Adipose tissue (tissue), 3 donors: ENCODE measurements around the gene GPR42. TPM values are rescaled to one million over a fixed set of nuclear protein-coding genes. Genes with fewer than 3 reads are reported as not detected.

Experiments
- H3K27ac ChIP-seq: one replicate; pipeline ENCODE4 v1.5.1; 2013; ENCODE audit warnings: low read depth, low read length
- WGBS, 3 donors: extraction: QIAGEN DNeasy Blood & Tissue Kit; methylation state at CpG; one replicate each; pipeline ENCODE4 v1.1.7; 2013; 5-methylcytosine and 5-hydroxymethylcytosine counted together
- polyA plus RNA-seq, 3 donors: library from polyadenylated mRNA; stranded (reverse); fragments of 200-250 nt; gene quantifications; one replicate each; pipeline ENCODE4 v1.2.3, GENCODE V29; 2013
- donor health status: healthy with polysubstance abuse.
- donor health status: Bipolar disorder and iron deficiency.
- donor health status: healthy.

Gene GPR42
- polyA plus RNA-seq: under 1 TPM in 2 of 3 donors, not detected in 1; 0.06 to 0.90 TPM

DNA sequence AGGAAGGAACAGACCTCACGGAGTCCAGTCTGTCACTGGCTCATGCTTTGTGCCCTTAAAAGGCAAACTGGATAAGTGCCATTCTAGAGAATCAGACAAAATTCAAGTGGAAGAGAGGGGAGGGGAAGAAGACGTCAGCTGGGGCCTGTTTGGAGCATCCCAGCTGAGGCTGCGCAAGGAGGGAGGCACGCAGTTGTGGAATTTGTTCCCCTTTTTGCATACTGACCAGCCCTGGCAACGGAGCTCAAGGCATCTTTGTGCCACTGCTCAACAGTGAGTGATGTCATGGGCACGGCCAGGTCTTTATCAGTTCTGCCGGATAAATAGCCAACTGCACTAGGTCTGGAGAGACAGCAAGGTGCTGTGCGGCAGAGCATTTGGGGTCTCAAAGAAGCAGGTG, at the start of gene GPR42:
Gene GPR42, plus strand, starts transcription at position 347 of the 400 bp plus-strand sequence. CDS start 292 bp downstream, outside the sequence.
- 89 to 91% methylated on average over 7 of the region's 8 CpGs; no CpG with 5 or more reads in 1 of the 3 donors for WGBS, 3 donors
- no peak within 1 kb of the TSS for H3K27ac ChIP-seq

DNA sequence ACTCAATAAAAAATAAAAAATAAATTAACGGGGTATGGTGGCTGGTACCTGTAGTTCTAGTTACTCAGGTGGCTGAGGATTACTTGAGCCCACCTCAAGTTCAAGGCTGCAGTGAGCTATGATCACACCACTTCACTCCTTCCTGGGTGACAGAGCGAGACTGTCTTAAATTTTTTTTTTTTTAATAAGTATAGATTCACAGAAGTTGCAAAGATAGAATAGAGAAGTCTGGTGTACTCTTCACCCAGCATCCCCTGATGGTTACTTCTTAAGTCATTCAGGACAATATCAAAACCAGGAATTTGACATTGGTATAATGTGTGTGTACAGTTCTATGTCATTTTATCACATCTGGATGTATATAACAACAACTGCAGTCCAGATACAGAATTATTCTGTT, 49.6 kb upstream of the GPR42 start:
- WGBS, 3 donors: 88 to 96% (median 93%) methylated on average over 2 of the region's 2 CpGs
- H3K27ac ChIP-seq: no peak overlapping the region

- no peak overlapping the region for H3K27ac ChIP-seq
- WGBS, 3 donors: 93 to 96% (median 96%) methylated on average over 9 of the region's 9 CpGs
Observed at GRCh38 chr19:35322014-35322413, 48.9 kb upstream of the GPR42 start.

- no peak overlapping the region for H3K27ac ChIP-seq
- 74 to 79% (median 79%) methylated on average over 4 of the region's 4 CpGs for WGBS, 3 donors
Observed at GRCh38 chr19:35327642-35328041, 43.2 kb upstream of the GPR42 start.

DNA sequence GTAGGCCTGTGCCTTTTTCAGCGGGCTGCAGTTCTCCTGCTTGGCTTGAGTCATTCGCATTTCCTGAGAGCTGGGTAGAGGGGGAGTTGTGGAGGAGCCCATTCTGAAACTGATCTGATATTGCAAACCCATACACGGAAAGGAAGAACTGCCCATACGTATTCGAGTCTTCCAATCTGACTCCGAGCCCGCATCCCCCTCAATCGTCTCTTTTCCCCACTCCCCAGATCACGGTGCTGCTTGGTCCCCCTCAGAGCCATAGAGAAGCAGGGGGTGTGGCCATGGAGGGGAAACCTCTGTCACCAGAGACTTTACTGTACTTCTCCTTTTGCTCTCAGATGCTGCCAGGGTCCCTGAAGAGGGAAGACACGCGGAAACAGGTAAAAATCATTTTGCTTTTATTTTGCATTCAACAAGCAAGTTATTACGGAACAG, 42.0 kb upstream of the GPR42 start, which contains the start of gene CD22:
Gene CD22, plus strand, starts transcription at position 337 of the 435 bp plus-strand sequence. CDS start 2,854 bp downstream, outside the sequence.
- 52 to 85% (median 61%) methylated on average over 12 of the region's 12 CpGs for WGBS, 3 donors
- no peak within 1 kb of the TSS for H3K27ac ChIP-seq

DNA sequence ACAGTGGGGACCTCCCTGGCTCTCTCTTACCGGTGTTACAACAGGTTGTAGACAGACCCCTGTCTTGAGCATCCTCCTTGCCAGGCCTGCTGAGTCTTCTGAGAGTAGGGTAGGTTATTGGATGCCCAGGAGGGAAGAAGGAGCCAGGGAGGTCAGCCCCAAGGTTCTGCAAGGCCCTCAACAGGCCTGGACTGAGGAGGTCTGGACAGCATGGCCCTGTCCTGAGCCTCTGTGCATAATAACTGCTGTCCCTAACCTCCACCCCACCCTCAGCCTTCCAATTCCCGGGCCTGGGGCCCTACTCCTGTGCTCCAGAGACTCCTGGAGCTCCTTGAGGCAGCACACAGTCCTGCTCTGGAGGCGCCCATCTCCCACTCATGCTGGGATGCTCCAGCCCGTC, 41.5 kb upstream of the GPR42 start:
- 73 to 79% (median 78%) methylated on average over 4 of the region's 4 CpGs for WGBS, 3 donors
- H3K27ac ChIP-seq: no peak overlapping the region

DNA sequence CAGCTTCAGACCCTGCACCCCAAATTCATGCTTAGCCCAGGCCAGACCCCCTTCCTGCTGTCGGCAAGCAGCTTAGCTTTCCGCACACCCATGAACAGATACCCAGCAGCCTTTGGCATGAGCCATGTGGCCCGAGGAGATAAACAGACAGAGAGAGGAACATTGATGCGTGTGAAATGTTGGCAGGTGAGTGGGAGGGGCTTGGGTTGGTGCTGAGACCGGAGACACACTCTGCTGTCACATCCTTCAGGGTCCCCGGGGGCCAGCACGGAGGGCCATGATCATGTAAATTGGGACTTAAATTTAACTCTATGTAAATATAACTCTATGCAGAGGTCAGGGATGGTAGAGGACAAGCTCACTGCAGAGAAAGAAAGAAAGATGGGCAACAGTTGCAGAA, 40.4 kb upstream of the GPR42 start:
- H3K27ac ChIP-seq: no peak overlapping the region
- 68 to 75% (median 70%) methylated on average over 7 of the region's 7 CpGs for WGBS, 3 donors

DNA sequence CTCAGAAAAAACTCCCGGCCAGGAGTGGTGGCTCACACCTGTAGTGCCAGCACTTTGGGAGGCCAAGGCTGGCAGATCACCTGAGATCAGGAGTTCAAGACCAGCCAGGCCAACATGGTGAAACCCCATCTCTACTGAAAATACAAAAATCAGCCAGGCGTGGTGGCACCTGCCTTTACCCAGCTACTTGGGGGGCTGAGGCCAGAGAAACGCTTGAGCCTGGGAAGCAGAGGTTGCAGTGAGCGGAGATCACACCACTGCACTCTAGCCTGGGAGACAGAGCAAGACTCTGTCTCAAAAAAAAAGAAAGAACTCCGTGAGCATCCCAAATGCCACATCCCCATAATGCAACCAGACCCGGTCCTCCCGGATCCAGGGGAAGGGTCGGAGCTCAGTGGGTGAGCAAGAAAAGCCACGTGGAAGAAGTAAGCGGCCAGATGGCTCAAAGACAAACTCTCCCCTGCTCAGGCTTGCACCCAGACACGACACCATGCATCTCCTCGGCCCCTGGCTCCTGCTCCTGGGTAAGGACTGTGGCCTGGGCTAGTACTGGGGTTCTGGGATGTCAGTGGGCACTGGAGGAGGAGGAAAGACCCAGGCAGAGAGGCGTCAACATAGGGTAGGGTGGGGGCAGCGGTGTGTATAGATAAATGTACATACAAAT, 39.2 kb upstream of the GPR42 start:
- no peak overlapping the region for H3K27ac ChIP-seq
- WGBS, 3 donors: 80 to 88% (median 86%) methylated on average over 14 of the region's 14 CpGs

DNA sequence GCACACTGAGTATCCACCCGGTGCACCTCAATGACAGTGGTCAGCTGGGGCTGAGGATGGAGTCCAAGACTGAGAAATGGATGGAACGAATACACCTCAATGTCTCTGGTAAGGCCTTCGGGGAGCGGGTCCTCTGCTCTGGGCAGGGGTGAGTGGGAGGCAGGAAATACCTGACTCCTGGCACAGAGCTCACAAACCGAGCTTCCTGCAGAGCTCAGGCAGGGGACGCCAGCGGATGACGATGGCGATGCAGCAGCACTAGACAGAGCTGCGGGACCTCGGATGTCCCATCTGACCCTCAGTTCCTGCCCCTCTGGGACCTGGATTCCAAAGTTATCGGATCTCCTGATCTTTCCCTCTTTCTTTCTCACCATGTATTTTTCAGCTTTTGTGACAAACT, 38.1 kb upstream of the GPR42 start:
- no peak overlapping the region for H3K27ac ChIP-seq
- 38 to 64% (median 41%) methylated on average over 12 of the region's 12 CpGs for WGBS, 3 donors

DNA sequence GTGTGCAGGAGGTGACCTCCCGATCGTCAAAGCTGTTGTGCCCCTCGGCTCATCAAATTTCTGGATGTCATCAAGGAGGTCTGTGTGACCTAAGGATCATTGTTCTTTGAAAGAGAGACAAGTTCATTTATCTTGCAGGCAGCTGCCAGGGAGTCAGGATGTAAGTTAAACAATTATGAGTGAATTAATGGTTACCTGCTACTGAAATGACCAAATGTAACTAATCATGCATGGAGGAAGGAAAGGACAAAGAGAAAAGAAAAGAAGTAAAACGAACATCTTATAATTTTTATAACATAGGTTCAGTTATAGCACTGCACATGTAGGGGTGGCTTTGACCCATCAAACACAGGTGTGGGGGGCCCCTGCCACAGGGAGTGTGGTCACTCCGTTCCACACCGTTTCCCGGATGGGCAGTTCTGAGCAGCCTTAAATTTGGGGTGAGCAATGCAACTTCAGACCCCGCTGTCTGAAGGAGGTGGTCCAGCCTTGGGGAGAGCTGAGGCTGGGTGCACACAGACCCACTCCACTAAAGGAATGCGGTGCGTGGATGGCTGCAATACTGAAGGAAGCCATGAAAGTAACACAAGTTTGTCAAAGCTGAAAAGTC, 36.6 kb upstream of the GPR42 start:
- WGBS, 3 donors: 78 to 87% (median 85%) methylated on average over 10 of the region's 10 CpGs

DNA sequence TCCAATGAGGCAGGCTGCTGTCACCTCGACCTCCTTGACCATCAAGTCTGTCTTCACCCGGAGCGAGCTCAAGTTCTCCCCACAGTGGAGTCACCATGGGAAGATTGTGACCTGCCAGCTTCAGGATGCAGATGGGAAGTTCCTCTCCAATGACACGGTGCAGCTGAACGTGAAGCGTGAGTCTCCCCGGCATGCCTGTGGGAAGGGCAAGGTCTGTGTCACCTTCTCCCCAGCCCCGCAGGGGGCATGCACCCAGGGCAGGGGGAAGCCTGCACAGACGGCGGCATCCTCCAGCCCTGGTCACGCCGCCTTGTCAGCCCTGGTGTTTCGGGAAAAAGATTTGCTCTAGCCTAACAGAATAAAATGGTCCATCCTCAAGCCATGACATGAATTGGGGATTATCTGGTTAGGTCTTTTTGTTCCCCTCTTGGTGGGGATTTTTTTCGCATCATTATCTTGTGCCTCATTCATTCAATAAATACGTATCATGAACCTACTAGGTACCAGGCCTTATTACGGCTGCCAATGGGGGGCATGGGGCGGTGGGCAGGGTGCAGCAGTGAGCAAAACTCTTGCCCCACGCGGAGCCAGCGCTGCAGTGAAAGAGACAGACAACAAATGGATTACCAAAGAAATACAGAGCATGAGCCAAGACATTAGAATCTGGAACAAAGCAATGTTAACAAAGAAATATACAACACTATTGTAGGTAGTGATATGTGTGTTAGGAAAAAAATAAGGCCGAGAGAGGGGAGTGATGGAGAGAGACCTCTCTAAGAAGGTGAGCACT, 34.5 kb upstream of the GPR42 start:
- no peak overlapping the region for H3K27ac ChIP-seq
- 83 to 85% (median 85%) methylated on average over 21 of the region's 21 CpGs for WGBS, 3 donors

More for the DNA sequence above, 36.6 kb upstream of the GPR42 start:
- no peak overlapping the region for H3K27ac ChIP-seq

DNA sequence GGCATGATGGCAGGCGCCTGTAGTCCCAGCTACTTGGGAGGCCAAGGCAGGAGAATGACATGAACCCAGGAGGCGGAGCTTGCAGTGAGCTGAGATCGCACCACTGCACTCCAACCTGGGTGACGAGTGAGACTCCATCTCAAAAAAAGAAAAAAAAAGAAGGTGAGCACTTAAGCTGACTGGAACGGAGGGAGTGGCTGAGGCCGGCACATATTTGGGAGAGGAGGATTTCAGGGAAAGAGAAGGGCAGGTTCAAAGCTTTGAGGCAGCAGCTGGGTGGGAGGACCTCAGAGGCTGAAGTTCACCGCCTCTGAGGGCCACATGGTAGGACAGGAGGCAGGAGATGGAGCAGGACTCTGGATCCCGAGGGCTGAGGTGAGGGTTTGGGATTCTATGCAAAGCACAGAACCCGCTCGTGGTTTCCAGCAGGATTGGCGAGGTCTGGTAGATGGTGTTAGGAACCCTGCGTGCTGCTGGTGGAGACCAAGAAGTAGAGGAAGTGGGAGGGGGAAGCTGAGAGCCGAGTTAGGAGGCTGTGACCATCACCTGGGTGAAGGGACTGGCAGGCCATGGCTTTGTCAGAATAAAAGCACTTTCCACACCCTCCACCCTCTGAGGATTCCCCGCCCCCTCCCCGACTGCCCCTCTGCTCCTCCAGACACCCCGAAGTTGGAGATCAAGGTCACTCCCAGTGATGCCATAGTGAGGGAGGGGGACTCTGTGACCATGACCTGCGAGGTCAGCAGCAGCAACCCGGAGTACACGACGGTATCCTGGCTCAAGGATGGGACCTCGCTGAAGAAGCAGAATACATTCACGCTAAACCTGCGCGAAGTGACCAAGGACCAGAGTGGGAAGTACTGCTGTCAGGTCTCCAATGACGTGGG, 33.5 kb upstream of the GPR42 start:
- H3K27ac ChIP-seq: no peak overlapping the region
- WGBS, 3 donors: 78 to 82% (median 79%) methylated on average over 25 of the region's 25 CpGs

DNA sequence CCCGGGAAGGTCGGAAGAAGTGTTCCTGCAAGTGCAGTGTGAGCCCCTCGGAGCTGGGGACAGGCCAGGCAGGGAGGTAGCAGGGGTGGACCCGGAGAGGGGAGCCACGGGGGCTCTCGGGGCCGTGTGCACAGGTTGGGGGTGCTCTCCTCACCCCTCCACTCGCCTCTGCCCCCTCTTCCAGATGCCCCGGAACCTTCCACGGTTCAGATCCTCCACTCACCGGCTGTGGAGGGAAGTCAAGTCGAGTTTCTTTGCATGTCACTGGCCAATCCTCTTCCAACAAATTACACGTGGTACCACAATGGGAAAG, 32.9 kb upstream of the GPR42 start:
- no peak overlapping the region for H3K27ac ChIP-seq
- WGBS, 3 donors: 85 to 88% (median 88%) methylated on average over 9 to 13 of the region's 13 CpGs

DNA sequence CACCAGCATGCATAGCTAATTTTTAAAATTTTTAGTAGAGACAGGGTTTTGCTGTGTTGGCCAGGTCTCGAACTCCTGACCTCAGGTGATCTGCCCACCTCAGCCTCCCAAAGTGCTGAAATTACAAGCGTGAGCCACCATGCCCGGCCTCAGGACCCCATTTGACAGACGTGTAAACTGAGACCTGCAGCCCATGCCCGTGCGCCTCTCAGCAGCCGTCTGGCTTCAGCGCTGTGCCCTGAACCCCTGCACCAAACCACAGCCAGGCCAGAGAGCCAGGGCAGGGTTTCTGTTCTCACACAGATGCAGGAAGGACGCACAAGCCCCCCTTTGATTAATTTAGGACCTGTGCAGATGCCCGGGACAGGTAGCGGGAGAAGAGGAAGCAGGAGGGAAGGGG, 30.4 kb upstream of the GPR42 start:
- 85 to 90% (median 86%) methylated on average over 11 of the region's 11 CpGs for WGBS, 3 donors
- no peak overlapping the region for H3K27ac ChIP-seq

GRCh38 chr19:35341006-35341405, 29.9 kb upstream of the GPR42 start:
- WGBS, 3 donors: 84 to 90% (median 86%) methylated on average over 16 of the region's 16 CpGs
- no peak overlapping the region for H3K27ac ChIP-seq

- WGBS, 3 donors: 85 to 89% (median 86%) methylated on average over 14 of the region's 14 CpGs
- H3K27ac ChIP-seq: no peak overlapping the region
Observed at GRCh38 chr19:35341565-35342225, 29.2 kb upstream of the GPR42 start.

DNA sequence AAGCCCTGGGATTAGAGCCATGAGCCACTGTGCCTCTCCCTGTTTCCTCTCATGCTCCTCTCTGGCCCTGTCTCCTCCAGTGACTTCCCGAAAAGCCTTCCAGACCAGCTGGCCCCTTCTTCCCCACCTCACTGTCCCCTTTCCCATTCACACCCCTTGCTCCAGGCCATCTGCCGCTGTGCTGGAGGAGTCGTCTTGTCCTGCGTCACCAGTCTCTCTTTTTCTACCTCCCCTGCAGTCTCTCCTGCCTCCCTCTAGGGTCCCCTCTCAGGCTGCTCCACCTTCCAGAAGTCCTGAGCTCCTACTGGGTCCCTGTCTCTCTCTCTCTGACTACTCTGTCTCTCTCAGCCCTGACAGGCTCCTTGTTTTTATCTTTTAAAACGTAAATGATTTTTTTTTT, 28.4 kb upstream of the GPR42 start:
- WGBS, 3 donors: 60 to 73% (median 66%) methylated on average over 5 of the region's 5 CpGs
- H3K27ac ChIP-seq: no peak overlapping the region

- WGBS, 3 donors: 80 to 84% (median 80%) methylated on average over 12 to 17 of the region's 17 CpGs
- H3K27ac ChIP-seq: no peak overlapping the region
Observed at GRCh38 chr19:35344511-35345031, 26.3 kb upstream of the GPR42 start.
